H1 (cell line): ENCODE data around the gene NBAS. TPM values are rescaled to one million over a fixed set of nuclear protein-coding genes. Genes with fewer than 3 reads are reported as not detected.

Source experiments
- ASH2L ChIP-seq: fragments of 200-600, 300-600 bp; sonication (generic); IDR thresholded peaks from one replicate; pipeline ENCODE4 v1.7.1; 2017; ENCODE audit warnings: low read length
- HDAC2 ChIP-seq, 2 experiments: fragments of 300-600 bp in 1 of 2; sonication (generic) in 1 of 2; IDR thresholded peaks; 2 replicates each; pipeline ENCODE4 v1.6.1; 2011 to 2012; ENCODE audit warnings: low read depth in 2 of 2, low read length in 2 of 2, mild to moderate bottlenecking in 2 of 2, moderate library complexity in 2 of 2, borderline replicate concordance in 1 of 2, inconsistent platforms in 1 of 2
- SP2 ChIP-seq: IDR thresholded peaks from 2 replicates; pipeline ENCODE4 v1.6.1; 2012; ENCODE audit warnings: mild to moderate bottlenecking, low read length, inconsistent platforms
- SUZ12 ChIP-seq: fragments of 200-600 bp; sonication (generic); IDR thresholded peaks from 2 replicates; pipeline ENCODE4 v1.6.1; 2012; ENCODE audit warnings: mild to moderate bottlenecking, inconsistent platforms, low read length, moderate library complexity, mixed read lengths
- YY1 ChIP-seq: IDR thresholded peaks from 2 replicates; pipeline ENCODE4 v1.6.1; 2011; ENCODE audit warnings: low read depth, mild to moderate bottlenecking, low read length
- polyA plus RNA-seq, 7 experiments: library from polyadenylated mRNA; depleted of rRNA in 3 of 7; stranded (reverse) in 5 of 7; unstranded in 2 of 7; fragments of >200 nt in 5 of 7; fragments of 200-250 nt in 2 of 7; gene quantifications; 1 replicate in 5 of 7; 2 replicates in 1 of 7; 4 replicates in 1 of 7; pipeline versions ENCODE4 v1.2.1 to v1.2.3, GENCODE V29; 2011 to 2013; ENCODE audit warnings: missing spikeins in 2 of 7, mixed read lengths in 2 of 7
- total RNA-seq: library from RNA; stranded (reverse); fragmentation: NEBNext Ultra II Directional; extraction: Animal tissue kit (Norgen Biotek cat#: 25700); gene quantifications from 2 replicates; pipeline ENCODE4 v1.2.1, GENCODE V29; 2021

The NBAS gene
- total and polyA plus RNA-seq, 2 of the 8 experiments (the other 6 are each of a cell fraction or from before 2014, with no cell fraction given) = 19.6 to 34.8 TPM

- TF ChIP-seq SP2 (no peak), HDAC2 (IDR thresholded peaks at IDR 0.05; ENCODE audit: borderline replicate concordance in 1 of 2, low read depth in 2 of 2, low read length in 2 of 2) (no peak), SUZ12 (no peak), YY1 (no peak), ASH2L (no peak)
- TF ChIP-seq, all 59 proteins: peak for 0
These were observed 125.7 kb downstream of the NBAS start (continued) for GRCh38 chr2:15435474-15435873.
